ENCODE measurements around the gene CADPS. TPM values are rescaled to one million over a fixed set of nuclear protein-coding genes. Genes with fewer than 3 reads are reported as not detected.

The CADPS gene
- total and polyA plus RNA-seq, 9 of the 15 experiments (the other 6 are each of a cell fraction or from before 2014, with no cell fraction given) = not detected

DNA sequence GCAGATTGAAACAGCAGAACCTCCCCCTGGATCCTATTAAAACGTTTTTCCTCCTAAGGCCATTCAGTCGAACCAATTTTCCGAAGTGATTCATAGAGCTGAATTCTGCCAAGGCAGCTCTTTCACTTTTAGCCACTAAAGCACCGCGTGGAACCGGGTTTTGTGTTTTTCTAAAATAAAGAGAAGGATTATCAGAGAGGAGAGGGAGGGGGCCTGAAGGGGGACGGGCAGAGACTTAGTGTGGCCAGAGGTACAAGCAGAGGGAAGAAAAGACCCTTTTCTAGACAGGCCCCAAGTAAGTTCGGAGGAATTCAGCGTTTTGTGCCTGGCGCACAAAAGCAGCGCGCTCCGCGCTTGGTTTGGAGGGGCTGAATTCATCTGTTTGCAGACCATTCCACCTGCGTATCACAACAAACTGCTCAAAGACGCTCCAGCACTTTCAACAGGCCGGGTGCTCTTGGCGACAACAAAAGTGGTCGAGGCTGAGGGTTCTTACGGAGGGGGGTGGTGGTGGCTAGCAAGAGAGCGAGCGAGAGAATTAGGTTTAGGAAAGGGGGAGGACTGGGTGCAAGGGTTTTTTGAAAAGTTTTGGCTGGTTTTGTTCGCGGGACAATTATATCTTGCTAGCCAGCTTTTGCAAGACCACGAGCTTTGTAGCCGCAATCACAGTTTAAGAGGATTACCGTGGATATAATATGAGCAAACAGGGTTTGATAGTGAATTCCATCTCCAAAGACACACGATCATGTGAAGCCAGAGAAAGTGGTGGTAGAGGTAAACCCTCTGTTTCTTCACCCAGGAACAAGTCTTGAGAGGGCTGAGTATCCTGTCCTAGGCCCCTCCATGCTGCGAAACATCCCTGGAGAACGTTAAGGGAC is 500.6 kb downstream of the CADPS start (continued):
- no peak for TF ChIP-seq FOXJ3 (CRISPR knock-in tag; IDR thresholded peaks at IDR 0.05)
- TF ChIP-seq RAD51 (IDR thresholded peaks at IDR 0.05; ENCODE audit: borderline replicate concordance, low read depth) = no peak
- no peak for TF ChIP-seq ERF (CRISPR knock-in tag; IDR thresholded peaks at IDR 0.05)
- TF ChIP-seq BHLHE40 (IDR thresholded peaks at IDR 0.05; ENCODE audit: low read length) = no peak
- no peak for TF ChIP-seq ZNF253 (CRISPR knock-in tag; conservative IDR thresholded peaks at IDR 0.05)
- no peak for TF ChIP-seq ETV6 (IDR thresholded peaks at IDR 0.05; ENCODE audit: borderline replicate concordance in 1 of 2, low read depth in 2 of 2, low read length in 1 of 2)
- TF ChIP-seq ETV6 (CRISPR knock-in tag; IDR thresholded peaks at IDR 0.05; ENCODE audit: borderline replicate concordance) = no peak
- no peak for TF ChIP-seq TRIM24 (IDR thresholded peaks at IDR 0.05)
- TF ChIP-seq TAF1 (IDR thresholded peaks at IDR 0.05; ENCODE audit: control insufficient read depth, extremely low read depth, insufficient read depth, low read length, severe bottlenecking) = no peak

DNA sequence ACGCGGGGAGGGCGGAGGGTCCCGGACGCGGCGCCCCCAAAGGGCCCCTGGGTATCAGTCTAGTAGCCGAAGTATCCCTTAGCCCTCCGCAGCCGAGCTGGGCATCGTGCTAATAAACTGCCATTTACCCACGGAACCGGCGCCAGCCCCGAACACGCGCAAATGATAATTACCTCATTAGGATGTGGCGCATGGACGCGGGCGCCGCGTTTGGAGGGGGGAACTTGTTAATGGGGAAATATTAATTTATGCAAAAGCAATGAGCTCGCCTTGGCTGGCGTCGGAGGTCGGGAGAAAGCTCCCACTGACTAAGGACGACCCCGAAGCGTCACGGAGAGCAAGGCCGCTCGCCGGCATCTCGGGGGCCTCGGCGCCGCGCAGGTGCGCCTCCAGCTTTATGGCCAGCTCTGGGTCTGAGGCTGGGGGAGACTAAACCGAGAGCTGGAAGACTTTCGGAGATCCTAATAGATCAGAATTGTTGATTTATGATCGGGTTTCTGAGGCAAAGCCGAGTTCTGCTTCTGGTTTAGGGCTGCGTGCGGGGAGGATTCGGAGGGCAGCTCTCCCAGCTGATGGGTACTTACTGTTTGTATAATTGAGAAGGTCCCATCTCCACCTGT is 501.4 kb downstream of the CADPS start:
- H3K9ac ChIP-seq (ENCODE audit: insufficient read depth in 1 of 2, low read depth in 2 of 2, low read length in 2 of 2) = no peak overlapping the region
- intact Hi-C loops (cut with micrococcal nuclease) (no loop called here), in situ Hi-C loops (cut with MboI) (no loop called here)
- no peaks in the 10 kb centered on the region for H3K36me3 ChIP-seq (ENCODE audit: control insufficient read depth, insufficient read depth, low read length)
- no peaks in the 10 kb centered on the region for H3K4me1 ChIP-seq (replicated peaks in 1 of 2; ENCODE audit: control insufficient read depth in 2 of 2, insufficient read depth in 2 of 2, low read length in 2 of 2)
- H4K20me1 ChIP-seq (replicated peaks; ENCODE audit: control insufficient read depth, insufficient read depth, low read length) = no peaks in the 10 kb centered on the region
- H3K27me3 ChIP-seq (ENCODE audit: control insufficient read depth in 2 of 2, insufficient read depth in 2 of 2, low read length in 2 of 2) = peaks cover 0 to 52% of the 10 kb centered on the region in 2 experiments; a peak in 2 of 5 replicates
- ChIA-PET POLR2A (no interaction called here), CTCF (ENCODE audit: low intra/inter-chr PET ratio) (no interaction called here)
- FAIRE-seq (no peak), DNase-seq (ENCODE audit: extremely low read depth in 1 of 4, low spot score in 3 of 4) (no peak), ATAC-seq (no peak)
- H3K9me3 ChIP-seq (replicated peaks; ENCODE audit: control insufficient read depth, insufficient read depth, low read depth, low read length) = no peaks in the 10 kb centered on the region
- no peak overlapping the region for H3K4me3 ChIP-seq
- no peaks in the 10 kb centered on the region for H3K79me2 ChIP-seq (ENCODE audit: control insufficient read depth, insufficient read depth, low read length)
- no peak overlapping the region for H2AFZ ChIP-seq (ENCODE audit: low read depth, low read length)
- no TSS peak for BruUV-seq (replicated peaks)
- no peak overlapping the region for H3K27ac ChIP-seq (ENCODE audit: extremely low read depth, low read depth, low read length)
- H3K4me2 ChIP-seq (ENCODE audit: insufficient read depth, low read length) = no peak overlapping the region
- WGBS (ENCODE audit: insufficient coverage, low coverage, missing lambda C conversion rate) = 6% methylated on average over 20 of the region's 47 CpGs
- no peaks in the 10 kb centered on the region for H3K9me1 ChIP-seq (ENCODE audit: control insufficient read depth, insufficient read depth, low read length)
- TF ChIP-seq, protein P1, sequence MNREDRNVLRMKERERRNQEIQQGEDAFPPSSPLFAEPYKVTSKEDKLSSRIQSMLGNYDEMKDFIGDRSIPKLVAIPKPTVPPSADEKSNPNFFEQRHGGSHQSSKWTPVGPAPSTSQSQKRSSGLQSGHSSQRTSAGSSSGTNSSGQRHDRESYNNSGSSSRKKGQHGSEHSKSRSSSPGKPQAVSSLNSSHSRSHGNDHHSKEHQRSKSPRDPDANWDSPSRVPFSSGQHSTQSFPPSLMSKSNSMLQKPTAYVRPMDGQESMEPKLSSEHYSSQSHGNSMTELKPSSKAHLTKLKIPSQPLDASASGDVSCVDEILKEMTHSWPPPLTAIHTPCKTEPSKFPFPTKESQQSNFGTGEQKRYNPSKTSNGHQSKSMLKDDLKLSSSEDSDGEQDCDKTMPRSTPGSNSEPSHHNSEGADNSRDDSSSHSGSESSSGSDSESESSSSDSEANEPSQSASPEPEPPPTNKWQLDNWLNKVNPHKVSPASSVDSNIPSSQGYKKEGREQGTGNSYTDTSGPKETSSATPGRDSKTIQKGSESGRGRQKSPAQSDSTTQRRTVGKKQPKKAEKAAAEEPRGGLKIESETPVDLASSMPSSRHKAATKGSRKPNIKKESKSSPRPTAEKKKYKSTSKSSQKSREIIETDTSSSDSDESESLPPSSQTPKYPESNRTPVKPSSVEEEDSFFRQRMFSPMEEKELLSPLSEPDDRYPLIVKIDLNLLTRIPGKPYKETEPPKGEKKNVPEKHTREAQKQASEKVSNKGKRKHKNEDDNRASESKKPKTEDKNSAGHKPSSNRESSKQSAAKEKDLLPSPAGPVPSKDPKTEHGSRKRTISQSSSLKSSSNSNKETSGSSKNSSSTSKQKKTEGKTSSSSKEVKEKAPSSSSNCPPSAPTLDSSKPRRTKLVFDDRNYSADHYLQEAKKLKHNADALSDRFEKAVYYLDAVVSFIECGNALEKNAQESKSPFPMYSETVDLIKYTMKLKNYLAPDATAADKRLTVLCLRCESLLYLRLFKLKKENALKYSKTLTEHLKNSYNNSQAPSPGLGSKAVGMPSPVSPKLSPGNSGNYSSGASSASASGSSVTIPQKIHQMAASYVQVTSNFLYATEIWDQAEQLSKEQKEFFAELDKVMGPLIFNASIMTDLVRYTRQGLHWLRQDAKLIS (CRISPR knock-in tag; IDR thresholded peaks at IDR 0.05) = no peak
- TF ChIP-seq, protein P2, sequence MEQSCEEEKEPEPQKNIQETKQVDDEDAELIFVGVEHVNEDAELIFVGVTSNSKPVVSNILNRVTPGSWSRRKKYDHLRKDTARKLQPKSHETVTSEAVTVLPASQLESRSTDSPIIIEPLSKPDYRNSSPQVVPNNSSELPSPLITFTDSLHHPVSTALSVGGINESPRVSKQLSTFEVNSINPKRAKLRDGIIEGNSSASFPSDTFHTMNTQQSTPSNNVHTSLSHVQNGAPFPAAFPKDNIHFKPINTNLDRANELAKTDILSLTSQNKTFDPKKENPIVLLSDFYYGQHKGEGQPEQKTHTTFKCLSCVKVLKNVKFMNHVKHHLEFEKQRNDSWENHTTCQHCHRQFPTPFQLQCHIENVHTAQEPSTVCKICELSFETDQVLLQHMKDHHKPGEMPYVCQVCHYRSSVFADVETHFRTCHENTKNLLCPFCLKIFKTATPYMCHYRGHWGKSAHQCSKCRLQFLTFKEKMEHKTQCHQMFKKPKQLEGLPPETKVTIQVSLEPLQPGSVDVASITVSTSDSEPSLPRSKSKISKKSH (CRISPR knock-in tag; IDR thresholded peaks at IDR 0.05) = no peak
- TF ChIP-seq PTBP1 (IDR thresholded peaks at IDR 0.05; ENCODE audit: low read depth, low read length) = no peak
- TF ChIP-seq LARP7 (IDR thresholded peaks at IDR 0.05) = no peak
- TF ChIP-seq HIVEP1 (CRISPR knock-in tag; IDR thresholded peaks at IDR 0.05) = no peak

Measured in K562 (cell line).